H1 (cell line): Measurements from ENCODE around the gene SEC14L5. TPM values are rescaled to one million over a fixed set of nuclear protein-coding genes. Genes with fewer than 3 reads are reported as not detected.

Source experiments
- ATF2 ChIP-seq: IDR thresholded peaks from 2 replicates; pipeline ENCODE4 v1.6.1; 2012; ENCODE audit warnings: low read length, inconsistent platforms
- CBX5 ChIP-seq: fragments of 300-800, 300-1000 bp; sonication (generic); IDR thresholded peaks from 2 replicates; pipeline ENCODE4 v1.7.1; 2016; ENCODE audit warnings: antibody characterized with exemption, low read length, low read depth
- CBX8 ChIP-seq: fragments of 300-800, 300-1000 bp; sonication (generic); IDR thresholded peaks from 2 replicates; pipeline ENCODE4 v1.7.1; 2016; ENCODE audit warnings: low read depth, low read length, borderline replicate concordance
- EGR1 ChIP-seq: IDR thresholded peaks from 2 replicates; pipeline ENCODE4 v1.6.1; 2011; ENCODE audit warnings: low read depth, low read length, borderline replicate concordance
- FOSL1 ChIP-seq: IDR thresholded peaks from 2 replicates; pipeline ENCODE4 v1.6.1; 2011; ENCODE audit warnings: mild to moderate bottlenecking, low read depth, low read length, moderate library complexity; ENCODE audit not compliant: insufficient read depth
- HDAC2 ChIP-seq, 2 experiments: fragments of 300-600 bp in 1 of 2; sonication (generic) in 1 of 2; IDR thresholded peaks; 2 replicates each; pipeline ENCODE4 v1.6.1; 2011 to 2012; ENCODE audit warnings: low read depth in 2 of 2, low read length in 2 of 2, mild to moderate bottlenecking in 2 of 2, moderate library complexity in 2 of 2, borderline replicate concordance in 1 of 2, inconsistent platforms in 1 of 2
- HDAC6 ChIP-seq: IDR thresholded peaks from one replicate; pipeline ENCODE4 v1.7.1; 2012; ENCODE audit warnings: low read depth, mild to moderate bottlenecking, inconsistent platforms, low read length, moderate library complexity
- KDM5A ChIP-seq: fragments of 200-600 bp; IDR thresholded peaks from 2 replicates; pipeline ENCODE4 v1.7.1; 2012; ENCODE audit warnings: mild to moderate bottlenecking, low read length, inconsistent platforms, mixed read lengths
- MAX ChIP-seq: IDR thresholded peaks from 2 replicates; pipeline ENCODE4 v1.6.1; 2012; ENCODE audit warnings: inconsistent platforms
- NANOG ChIP-seq: IDR thresholded peaks from 2 replicates; pipeline ENCODE4 v1.6.1; 2011; ENCODE audit warnings: low read length, low read depth, mild to moderate bottlenecking, inconsistent platforms; ENCODE audit not compliant: insufficient read depth, poor library complexity, severe bottlenecking
- PHF8 ChIP-seq: fragments of 200-600 bp; sonication (generic); conservative IDR thresholded peaks from 2 replicates; pipeline ENCODE4 v1.7.1; 2012; ENCODE audit warnings: low read depth, mild to moderate bottlenecking, inconsistent platforms, low read length, moderate library complexity
- POLR2A ChIP-seq, 2 experiments: IDR thresholded peaks; 1 replicate in 1 of 2; 2 replicates in 1 of 2; pipeline ENCODE4 v1.6.1; 2011; ENCODE audit warnings: low read depth in 2 of 2, low read length in 2 of 2, mild to moderate bottlenecking in 2 of 2; ENCODE audit errors: control extremely low read depth in 1 of 2
- RBBP5 ChIP-seq: IDR thresholded peaks from 2 replicates; pipeline ENCODE4 v1.7.1; 2012; ENCODE audit warnings: low read depth, mild to moderate bottlenecking, inconsistent platforms, low read length, moderate library complexity, borderline replicate concordance
- SIN3A ChIP-seq, 2 experiments: IDR thresholded peaks in 1 of 2; conservative IDR thresholded peaks in 1 of 2; 2 replicates each; pipeline ENCODE4 v1.6.1; 2011 to 2012; ENCODE audit warnings: low read length in 2 of 2, improper control_type of control experiment in 1 of 2, low read depth in 1 of 2, mild to moderate bottlenecking in 1 of 2
- SRF ChIP-seq: IDR thresholded peaks from 2 replicates; pipeline ENCODE4 v1.6.1; 2011; ENCODE audit warnings: mild to moderate bottlenecking, low read depth, low read length, moderate library complexity
- TCF12 ChIP-seq: IDR thresholded peaks from 2 replicates; pipeline ENCODE4 v1.6.1; 2011; ENCODE audit warnings: low read depth, mild to moderate bottlenecking, low read length
- YY1 ChIP-seq: IDR thresholded peaks from 2 replicates; pipeline ENCODE4 v1.6.1; 2011; ENCODE audit warnings: low read depth, mild to moderate bottlenecking, low read length
- ZNF274 ChIP-seq: IDR thresholded peaks from 2 replicates; pipeline ENCODE4 v1.7.0; 2012; ENCODE audit warnings: low read length, borderline replicate concordance; ENCODE audit errors: extremely low read depth
- polyA plus RNA-seq, 7 experiments: library from polyadenylated mRNA; depleted of rRNA in 3 of 7; stranded (reverse) in 5 of 7; unstranded in 2 of 7; fragments of >200 nt in 5 of 7; fragments of 200-250 nt in 2 of 7; gene quantifications; 1 replicate in 5 of 7; 2 replicates in 1 of 7; 4 replicates in 1 of 7; pipeline versions ENCODE4 v1.2.1 to v1.2.3, GENCODE V29; 2011 to 2013; ENCODE audit warnings: missing spikeins in 2 of 7, mixed read lengths in 2 of 7
- total RNA-seq: library from RNA; stranded (reverse); fragmentation: NEBNext Ultra II Directional; extraction: Animal tissue kit (Norgen Biotek cat#: 25700); gene quantifications from 2 replicates; pipeline ENCODE4 v1.2.1, GENCODE V29; 2021

Gene SEC14L5
- total and polyA plus RNA-seq, 2 of the 8 experiments (the other 6 are each of a cell fraction or from before 2014, with no cell fraction given): 1.9 to 3.0 TPM

- TF ChIP-seq POLR2A (IDR thresholded peaks at IDR 0.05; ENCODE audit: control extremely low read depth in 1 of 2, low read depth in 2 of 2, low read length in 2 of 2) (peak in 1 of 2 experiments; percentile 81; a peak in 2 of 3 replicates), SIN3A (conservative IDR thresholded peaks at IDR 0.05 in 1 of 2, IDR thresholded peaks at IDR 0.05 in 1 of 2; ENCODE audit: low read depth in 1 of 2, low read length in 2 of 2) (peak; percentile 99), ATF2 (no peak), FOSL1 (peak; percentile 50; the same call in 1 of the 2 replicates), SRF (0 out of 2 replicates have a peak, but pooled peaks have one; percentile 19), MAX (peak; percentile 66), HDAC6 (no peak), EGR1 (no peak), HDAC2 (IDR thresholded peaks at IDR 0.05; ENCODE audit: borderline replicate concordance in 1 of 2, low read depth in 2 of 2, low read length in 2 of 2) (peak; percentile 65 to 100; a peak in 3 of 4 replicates), NANOG (peak; percentile 79), KDM5A (peak; percentile 100), ZNF274 (no peak), RBBP5 (peak; percentile 63; the same call in 1 of the 2 replicates), TCF12 (peak; percentile 79; the same call in 1 of the 2 replicates), CBX8 (no peak), CBX5 (no peak), YY1 (peak; percentile 99), PHF8 (peak; percentile 72)
Measured at GRCh38 chr16:5033256-5034166, 75.4 kb downstream of the SEC14L5 start, which contains the start of gene NAGPA (continued).
